ENCODE data around the gene CTTN.

- no peak for TF ChIP-seq CTCF (IDR thresholded peaks at IDR 0.05)
- TF ChIP-seq POLR2A (IDR thresholded peaks at IDR 0.05): no peak
Measured at GRCh38 chr11:70394211-70394950, 3.9 kb upstream of the CTTN start.

Measured in testis (tissue), 2 donors.